Stomach (tissue), 4 donors: ENCODE measurements around the gene ALPG.
"Not testable (repeated sequence)": the region's sequence is repeated elsewhere in the genome, so short reads cannot be mapped to it uniquely, and the experiment has no call there.

Source experiments
- CTCF ChIP-seq, 7 experiments: fragments of 450-650 bp in 4 of 7; fragments of 200-600 bp in 3 of 7; sonication (generic) in 3 of 7; IDR thresholded peaks; one replicate each; pipeline ENCODE4 v1.5.1; 2016 to 2019; ENCODE audit warnings: antibody characterized with exemption in 7 of 7, control low read depth in 2 of 7, mild to moderate bottlenecking in 1 of 7
- EP300 ChIP-seq: sonication (generic); formaldehyde crosslinking; IDR thresholded peaks from one replicate; pipeline ENCODE4 v1.6.1; 2017; ENCODE audit warnings: antibody characterized with exemption
- POLR2A ChIP-seq, 4 donors: fragments of 450-650 bp; IDR thresholded peaks; one replicate each; pipeline ENCODE4 v1.6.1; 2016; ENCODE audit warnings: antibody characterized with exemption in 4 of 4, control low read depth in 2 of 4, mild to moderate bottlenecking in 1 of 4, moderate library complexity in 1 of 4
- POLR2AphosphoS5 ChIP-seq, 3 donors: sonication (generic); formaldehyde crosslinking; IDR thresholded peaks; one replicate each; pipeline ENCODE4 v1.6.1; 2016; ENCODE audit warnings: antibody characterized with exemption in 3 of 3

GRCh38 chr2:232363064-232363783 lies 43.4 kb upstream of the ALPG start:
- not testable (repeated sequence) for TF ChIP-seq POLR2AphosphoS5 (IDR thresholded peaks at IDR 0.05); POLR2A (IDR thresholded peaks at IDR 0.05); CTCF (IDR thresholded peaks at IDR 0.05); EP300
